Dendritic cell treated with granulocyte-macrophage colony-stimulating factor and Interleukin-4, amounts not matched to agents 40 ng/mL and 50 ng/mL, for 4 days (primary cell): ENCODE data around the gene FXYD4.
A peak's percentile ranks its signal among the peaks of the same experiment; 100 is the strongest.
"Not testable (repeated sequence)": the region's sequence is repeated elsewhere in the genome, so short reads cannot be mapped to it uniquely, and the experiment has no call there.

Experiments
- H3K27ac Mint-ChIP-seq: one replicate; pipeline ENCODE4 v1.8.0; 2022; ENCODE audit warnings: mild to moderate bottlenecking, mixed read lengths
- H3K27me3 Mint-ChIP-seq: one replicate; pipeline ENCODE4 v1.8.0; 2022; ENCODE audit warnings: mild to moderate bottlenecking, mixed read lengths
- H3K36me3 Mint-ChIP-seq: one replicate; pipeline ENCODE4 v1.8.0; 2022; ENCODE audit warnings: low read depth, mixed read lengths
- H3K4me1 Mint-ChIP-seq: one replicate; pipeline ENCODE4 v1.8.0; 2022; ENCODE audit warnings: low read depth, mixed read lengths
- H3K4me3 Mint-ChIP-seq: one replicate; pipeline ENCODE4 v1.8.0; 2022; ENCODE audit warnings: mild to moderate bottlenecking, moderate library complexity, mixed read lengths
- H3K9me3 Mint-ChIP-seq: one replicate; pipeline ENCODE4 v1.8.0; 2022; ENCODE audit warnings: mixed read lengths
- intact Hi-C: fragments of 100-400 bp; cut with micrococcal nuclease; formaldehyde crosslinking; loops from one replicate; pipeline ENCODE4 v1.15.0; 2022

FXYD4 gene

GRCh38 chr10:43389867-43390266 is 18.4 kb downstream of the FXYD4 start:
- H3K9me3 Mint-ChIP-seq: no peaks in the 10 kb centered on the region
- H3K4me1 Mint-ChIP-seq: peaks cover 56% of the 10 kb centered on the region
- intact Hi-C loops: no loop called here
- peaks cover 85% of the 10 kb centered on the region for H3K36me3 Mint-ChIP-seq
- H3K4me3 Mint-ChIP-seq: no peak overlapping the region
- no peak overlapping the region for H3K27ac Mint-ChIP-seq
- no peaks in the 10 kb centered on the region for H3K27me3 Mint-ChIP-seq

GRCh38 chr10:43390333-43390732 is 18.9 kb downstream of the FXYD4 start:
- H3K27ac Mint-ChIP-seq: peak overlapping the region; percentile 2
- no peaks in the 10 kb centered on the region for H3K27me3 Mint-ChIP-seq
- peaks cover 90% of the 10 kb centered on the region for H3K36me3 Mint-ChIP-seq
- H3K9me3 Mint-ChIP-seq: no peaks in the 10 kb centered on the region
- intact Hi-C loops: no loop called here
- H3K4me1 Mint-ChIP-seq: peaks cover 61% of the 10 kb centered on the region
- H3K4me3 Mint-ChIP-seq: no peak overlapping the region

GRCh38 chr10:43390759-43391158 is 19.3 kb downstream of the FXYD4 start:
- H3K27ac Mint-ChIP-seq: peak overlapping the region; percentile 2
- peaks cover 65% of the 10 kb centered on the region for H3K4me1 Mint-ChIP-seq
- intact Hi-C loops: no loop called here
- peaks cover 94% of the 10 kb centered on the region for H3K36me3 Mint-ChIP-seq
- no peaks in the 10 kb centered on the region for H3K9me3 Mint-ChIP-seq
- no peak overlapping the region for H3K4me3 Mint-ChIP-seq
- H3K27me3 Mint-ChIP-seq: no peaks in the 10 kb centered on the region

- Mint-ChIP-seq H3K27me3 (no peaks in the 10 kb centered on the region), H3K4me3 (no peak overlapping the region), H3K36me3 (peaks cover 98% of the 10 kb centered on the region), H3K27ac (peak overlapping the region; percentile 56), H3K4me1 (peaks cover 73% of the 10 kb centered on the region), H3K9me3 (no peaks in the 10 kb centered on the region)
- intact Hi-C loops: no loop called here
Measured at GRCh38 chr10:43391496-43391895, 20.1 kb downstream of the FXYD4 start.

GRCh38 chr10:43392748-43393147 is 21.3 kb downstream of the FXYD4 start:
- intact Hi-C loops: no loop called here
- Mint-ChIP-seq H3K36me3 (peaks cover 93% of the 10 kb centered on the region), H3K27ac (no peak overlapping the region), H3K4me3 (no peak overlapping the region), H3K27me3 (no peaks in the 10 kb centered on the region), H3K4me1 (peaks cover 73% of the 10 kb centered on the region), H3K9me3 (no peaks in the 10 kb centered on the region)

GRCh38 chr10:43393186-43393585 is 21.8 kb downstream of the FXYD4 start:
- H3K4me1 Mint-ChIP-seq: peaks cover 76% of the 10 kb centered on the region
- peaks cover 89% of the 10 kb centered on the region for H3K36me3 Mint-ChIP-seq
- H3K9me3 Mint-ChIP-seq, H3K4me3 Mint-ChIP-seq, H3K27ac Mint-ChIP-seq, intact Hi-C loops, H3K27me3 Mint-ChIP-seq: not testable (repeated sequence)

GRCh38 chr10:43393606-43394360 is 22.3 kb downstream of the FXYD4 start:
- H3K27me3 Mint-ChIP-seq: no peaks in the 10 kb centered on the region
- intact Hi-C loops: no loop called here
- H3K4me3 Mint-ChIP-seq: no peak overlapping the region
- H3K36me3 Mint-ChIP-seq: peaks cover 83% of the 10 kb centered on the region
- peaks cover 77% of the 10 kb centered on the region for H3K4me1 Mint-ChIP-seq
- H3K27ac Mint-ChIP-seq: peak overlapping the region; percentile 18
- H3K9me3 Mint-ChIP-seq: no peaks in the 10 kb centered on the region

DNA sequence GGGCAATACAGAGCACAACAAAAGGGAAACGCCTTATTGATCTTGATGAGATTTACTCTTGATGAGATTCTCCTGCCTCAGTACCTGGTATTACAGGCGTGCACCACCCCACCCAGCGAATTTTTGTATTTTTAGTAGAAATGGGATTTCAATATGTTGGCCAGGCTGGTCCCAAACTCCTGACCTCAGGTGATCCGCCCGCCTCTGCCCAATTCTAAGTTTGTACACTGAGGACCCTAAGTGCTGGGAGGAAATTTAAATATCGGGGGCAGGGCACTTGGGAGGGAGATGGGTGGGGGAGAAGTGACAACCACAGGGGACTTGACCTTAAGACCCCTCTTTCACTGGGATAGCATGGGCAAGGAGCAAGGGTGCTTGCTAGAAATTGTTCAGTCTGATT is 23.4 kb downstream of the FXYD4 start:
- H3K4me1 Mint-ChIP-seq: peaks cover 79% of the 10 kb centered on the region
- H3K27ac Mint-ChIP-seq: no peak overlapping the region
- no peaks in the 10 kb centered on the region for H3K27me3 Mint-ChIP-seq
- H3K36me3 Mint-ChIP-seq: peaks cover 81% of the 10 kb centered on the region
- no peaks in the 10 kb centered on the region for H3K9me3 Mint-ChIP-seq
- no peak overlapping the region for H3K4me3 Mint-ChIP-seq
- intact Hi-C loops: loop anchor here (5.0 kb wide), 2 partner anchors 33 to 42 kb away; partner anchors contain the start of gene ZNF487

- Mint-ChIP-seq H3K9me3 (no peaks in the 10 kb centered on the region), H3K4me1 (peaks cover 79% of the 10 kb centered on the region), H3K4me3 (peak overlapping the region; percentile 82), H3K36me3 (peaks cover 79% of the 10 kb centered on the region), H3K27ac (peak overlapping the region; percentile 83), H3K27me3 (no peaks in the 10 kb centered on the region)
- intact Hi-C loops: loop anchor here (5.0 kb wide), 2 partner anchors 33 to 42 kb away; partner anchors contain the start of gene ZNF487
Measured at GRCh38 chr10:43395571-43396060, 24.2 kb downstream of the FXYD4 start.

- Mint-ChIP-seq H3K27ac (peak overlapping the region; percentile 83), H3K36me3 (peaks cover 75% of the 10 kb centered on the region), H3K27me3 (no peaks in the 10 kb centered on the region), H3K9me3 (no peaks in the 10 kb centered on the region), H3K4me3 (peak overlapping the region; percentile 82), H3K4me1 (peaks cover 82% of the 10 kb centered on the region)
- intact Hi-C loops: loop anchor here (5.0 kb wide), 2 partner anchors 34 to 41 kb away; partner anchors contain the start of gene ZNF487
Measured at GRCh38 chr10:43396061-43396927, 24.9 kb downstream of the FXYD4 start.

DNA sequence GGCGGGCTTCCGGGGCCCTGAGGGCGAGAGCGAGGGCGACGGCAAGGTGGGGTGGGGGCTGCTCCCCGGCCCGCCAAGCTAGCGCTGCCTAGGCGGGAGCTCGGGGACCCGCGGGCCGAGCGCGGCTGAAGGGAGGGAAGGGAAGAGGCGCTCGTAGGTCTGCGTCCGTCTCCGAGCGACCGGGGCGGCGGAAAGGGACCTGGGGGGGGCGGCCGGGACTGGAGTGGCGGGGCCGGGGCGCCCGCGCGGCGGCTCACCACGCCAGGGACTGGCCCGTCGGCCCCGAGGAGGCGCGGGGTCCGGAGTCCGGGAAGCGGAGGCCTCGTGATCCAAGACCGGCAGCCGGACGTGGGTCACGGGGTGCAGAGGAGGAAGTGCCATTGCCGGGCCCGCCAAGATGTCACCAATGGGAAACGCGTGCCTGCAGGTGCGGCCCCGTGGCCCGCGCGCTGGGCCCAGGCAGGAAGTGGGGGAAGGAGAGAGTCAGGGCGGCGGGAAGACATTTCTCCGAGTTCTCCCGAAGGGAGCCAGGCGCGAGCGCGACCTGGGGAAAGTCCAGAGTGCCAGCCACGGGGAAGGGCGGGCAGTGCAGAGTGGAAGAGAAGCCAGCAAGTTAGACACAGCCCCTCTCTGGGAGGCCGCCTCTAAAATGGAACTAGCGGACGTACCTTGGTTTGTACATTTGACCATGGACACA is 25.6 kb downstream of the FXYD4 start:
- Mint-ChIP-seq H3K4me1 (peaks cover 83% of the 10 kb centered on the region), H3K36me3 (peaks cover 74% of the 10 kb centered on the region), H3K27me3 (no peaks in the 10 kb centered on the region), H3K4me3 (peak overlapping the region; percentile 82), H3K9me3 (no peaks in the 10 kb centered on the region), H3K27ac (peak overlapping the region; percentile 83)
- intact Hi-C loops: loop anchor here (1.0 to 5.0 kb wide), 3 partner anchors 10 to 40 kb away; partner anchors contain the start of gene ZNF487

DNA sequence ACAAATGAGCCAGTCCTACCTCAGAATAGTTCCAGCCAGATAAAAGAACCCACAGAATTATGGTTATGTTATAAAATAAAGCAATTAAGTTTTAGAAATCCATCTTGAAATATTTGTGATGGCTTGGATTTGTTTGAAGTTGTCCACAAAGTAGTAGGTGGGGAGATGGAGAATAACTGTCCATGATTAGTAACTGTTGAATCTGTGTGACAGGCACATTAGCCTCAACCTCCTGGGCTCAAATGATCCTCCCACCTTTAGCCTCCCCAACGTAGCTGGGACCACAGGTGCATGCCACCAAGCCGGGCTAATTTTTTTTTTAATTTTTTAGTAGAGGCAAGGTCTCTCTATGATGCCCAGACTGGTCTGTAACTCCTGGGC is 27.5 kb downstream of the FXYD4 start:
- intact Hi-C loops: loop anchor here (5.0 kb wide), 2 partner anchors 37 to 38 kb away; partner anchors contain the start of gene ZNF487
- Mint-ChIP-seq H3K27me3 (no peaks in the 10 kb centered on the region), H3K36me3 (peaks cover 74% of the 10 kb centered on the region), H3K4me1 (peaks cover 88% of the 10 kb centered on the region), H3K4me3 (no peak overlapping the region), H3K9me3 (no peaks in the 10 kb centered on the region), H3K27ac (peak overlapping the region; percentile 83)
